Neural cell (in vitro differentiated cells): ENCODE results near the gene GALNT14. TPM values are rescaled to one million over a fixed set of nuclear protein-coding genes. Genes with fewer than 3 reads are reported as not detected.

Experiments
- H2AFZ ChIP-seq: fragments of 200-600, 300-800 bp; sonication (generic), shearing (Covaris generic); 2 replicates; pipeline ENCODE4 v1.6.0; 2014; ENCODE audit warnings: low read depth, mild to moderate bottlenecking, antibody characterized with exemption, low read length, moderate library complexity
- H3F3A ChIP-seq: fragments of 200-600 bp; shearing (Covaris generic); 2 replicates; pipeline ENCODE4 v1.6.1; 2016; ENCODE audit warnings: mild to moderate bottlenecking, moderate library complexity, mixed read lengths, antibody characterized with exemption, low read length; ENCODE audit not compliant: insufficient read depth, poor library complexity, severe bottlenecking
- H3K27ac ChIP-seq: fragments of 200-600, 300-800 bp; sonication (generic), shearing (Covaris generic); 2 replicates; pipeline ENCODE4 v1.5.1; 2014; ENCODE audit warnings: mild to moderate bottlenecking, low read length, moderate library complexity
- H3K27me3 ChIP-seq: fragments of 300-800, 200-600 bp; sonication (generic), shearing (Covaris generic); 2 replicates; pipeline ENCODE4 v1.6.0; 2014; ENCODE audit warnings: mild to moderate bottlenecking, low read depth, low read length, moderate library complexity; ENCODE audit not compliant: insufficient read depth
- H3K36me3 ChIP-seq: fragments of 300-800, 200-600 bp; sonication (generic), shearing (Covaris generic); 2 replicates; pipeline ENCODE4 v1.5.1; 2014; ENCODE audit warnings: mild to moderate bottlenecking, antibody characterized with exemption, low read length, moderate library complexity; ENCODE audit not compliant: insufficient read depth
- H3K4me2 ChIP-seq: fragments of 300-800, 200-600 bp; sonication (generic), shearing (Covaris generic); 2 replicates; pipeline ENCODE4 v1.6.0; 2014; ENCODE audit warnings: mild to moderate bottlenecking, low read length
- H3K4me3 ChIP-seq: fragments of 300-800, 200-600 bp; sonication (generic), shearing (Covaris generic); 2 replicates; pipeline ENCODE4 v1.5.1; 2014; ENCODE audit warnings: mild to moderate bottlenecking, low read length, moderate library complexity
- H3K79me2 ChIP-seq: fragments of 200-600 bp; shearing (Covaris generic); replicated peaks from 2 replicates; pipeline ENCODE4 v1.6.0; 2014; ENCODE audit warnings: mild to moderate bottlenecking, low read length, moderate library complexity; ENCODE audit not compliant: insufficient read depth
- H3K9ac ChIP-seq: fragments of 300-800, 200-600 bp; sonication (generic), shearing (Covaris generic); 2 replicates; pipeline ENCODE4 v1.6.1; 2016; ENCODE audit warnings: mild to moderate bottlenecking, low read length, mixed read lengths
- H3K9me2 ChIP-seq: fragments of 200-600 bp; shearing (Covaris generic); 2 replicates; pipeline ENCODE4 v1.6.1; 2016; ENCODE audit warnings: mild to moderate bottlenecking, low read length, mixed read lengths; ENCODE audit not compliant: insufficient read depth
- H3K9me3 ChIP-seq: fragments of 200-600, 300-800 bp; sonication (generic), shearing (Covaris generic); 2 replicates; pipeline ENCODE4 v1.6.1; 2016; ENCODE audit warnings: mild to moderate bottlenecking, mixed run types, low read length, moderate library complexity, mixed read lengths
- H4K20me1 ChIP-seq: fragments of 200-600 bp; shearing (Covaris generic); 2 replicates; pipeline ENCODE4 v1.6.1; 2016; ENCODE audit warnings: mild to moderate bottlenecking, mixed run types; ENCODE audit not compliant: insufficient read depth
- EP300 ChIP-seq: fragments of 450-650 bp; conservative IDR thresholded peaks from 2 replicates; pipeline ENCODE4 v1.6.1; 2014; ENCODE audit warnings: antibody characterized with exemption, mild to moderate bottlenecking, moderate library complexity; ENCODE audit not compliant: poor library complexity, severe bottlenecking
- EZH2 ChIP-seq: fragments of 200-600, 300-800 bp; shearing (Covaris generic), sonication (generic); IDR thresholded peaks from 2 replicates; pipeline ENCODE4 v1.6.1; 2014; ENCODE audit warnings: antibody characterized with exemption, low read length, borderline replicate concordance, mild to moderate bottlenecking; ENCODE audit not compliant: insufficient read depth, poor library complexity, severe bottlenecking
- MXI1 ChIP-seq: fragments of 450-650 bp; conservative IDR thresholded peaks from 2 replicates; pipeline ENCODE4 v1.6.1; 2014; ENCODE audit warnings: antibody characterized with exemption, mild to moderate bottlenecking; ENCODE audit not compliant: poor library complexity, severe bottlenecking
- POLR2AphosphoS5 ChIP-seq: IDR thresholded peaks from 2 replicates; pipeline ENCODE4 v1.6.1; 2012
- RAD21 ChIP-seq: fragments of 450-650 bp; conservative IDR thresholded peaks from 2 replicates; pipeline ENCODE4 v1.6.1; 2014; ENCODE audit warnings: antibody characterized with exemption, mild to moderate bottlenecking, moderate library complexity
- SMC3 ChIP-seq: fragments of 450-650 bp; conservative IDR thresholded peaks from 2 replicates; pipeline ENCODE4 v1.6.1; 2014; ENCODE audit warnings: antibody characterized with exemption, mild to moderate bottlenecking, moderate library complexity; ENCODE audit not compliant: poor library complexity
- TAF1 ChIP-seq: IDR thresholded peaks from 2 replicates; pipeline ENCODE4 v1.6.1; 2012; ENCODE audit warnings: low read depth
- polyA plus RNA-seq: library from polyadenylated mRNA; depleted of rRNA; stranded (reverse); fragments of >200 nt; gene quantifications from 2 replicates; pipeline ENCODE4 v1.2.3, GENCODE V29; 2014
- TF ChIP-seq, protein P1 (sequence below): IDR thresholded peaks from 2 replicates; pipeline ENCODE4 v1.6.1; 2012; ENCODE audit warnings: borderline replicate concordance
- TF ChIP-seq, protein P2 (sequence below): fragments of 450-650 bp; IDR thresholded peaks from 2 replicates; pipeline ENCODE4 v1.5.1; 2014; ENCODE audit warnings: antibody characterized with exemption, mild to moderate bottlenecking, moderate library complexity; ENCODE audit not compliant: poor library complexity, severe bottlenecking

Gene GALNT14
- polyA plus RNA-seq, 1 donor from 2014 or later = 15.9 TPM

DNA sequence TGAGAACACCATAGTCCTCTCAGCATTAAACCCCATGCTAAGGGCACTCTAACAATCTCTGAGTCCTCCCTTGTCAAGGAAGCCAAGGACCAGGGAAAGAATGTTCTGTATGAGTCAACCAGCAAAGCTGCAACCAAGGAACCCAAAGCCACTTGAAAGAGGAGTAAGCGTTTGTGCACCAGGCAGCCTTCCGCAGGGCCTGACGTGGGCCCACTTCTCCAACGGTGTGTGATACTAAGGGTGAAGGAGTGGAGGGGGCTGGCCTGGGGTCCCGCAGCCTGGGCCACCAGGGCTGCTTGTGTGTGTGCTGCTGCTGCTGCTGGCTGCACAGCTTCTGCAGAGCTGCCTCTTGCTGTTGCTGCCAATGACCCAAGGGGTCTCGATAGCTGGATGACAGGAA is 30.1 kb upstream of the GALNT14 start:
- Histone ChIP-seq H4K20me1 (no peaks in the 10 kb centered on the region), H3K9me2 (no peaks in the 10 kb centered on the region), H3K27me3 (no peaks in the 10 kb centered on the region), H3K4me3 (no peak overlapping the region), H3K9me3 (no peaks in the 10 kb centered on the region), H3K79me2 (no peaks in the 10 kb centered on the region), H3F3A (no peaks in the 10 kb centered on the region), H2AFZ (no peak overlapping the region), H3K27ac (no peak overlapping the region), H3K4me2 (no peak overlapping the region), H3K9ac (no peak overlapping the region), H3K36me3 (no peaks in the 10 kb centered on the region)
- TF ChIP-seq, protein P1, sequence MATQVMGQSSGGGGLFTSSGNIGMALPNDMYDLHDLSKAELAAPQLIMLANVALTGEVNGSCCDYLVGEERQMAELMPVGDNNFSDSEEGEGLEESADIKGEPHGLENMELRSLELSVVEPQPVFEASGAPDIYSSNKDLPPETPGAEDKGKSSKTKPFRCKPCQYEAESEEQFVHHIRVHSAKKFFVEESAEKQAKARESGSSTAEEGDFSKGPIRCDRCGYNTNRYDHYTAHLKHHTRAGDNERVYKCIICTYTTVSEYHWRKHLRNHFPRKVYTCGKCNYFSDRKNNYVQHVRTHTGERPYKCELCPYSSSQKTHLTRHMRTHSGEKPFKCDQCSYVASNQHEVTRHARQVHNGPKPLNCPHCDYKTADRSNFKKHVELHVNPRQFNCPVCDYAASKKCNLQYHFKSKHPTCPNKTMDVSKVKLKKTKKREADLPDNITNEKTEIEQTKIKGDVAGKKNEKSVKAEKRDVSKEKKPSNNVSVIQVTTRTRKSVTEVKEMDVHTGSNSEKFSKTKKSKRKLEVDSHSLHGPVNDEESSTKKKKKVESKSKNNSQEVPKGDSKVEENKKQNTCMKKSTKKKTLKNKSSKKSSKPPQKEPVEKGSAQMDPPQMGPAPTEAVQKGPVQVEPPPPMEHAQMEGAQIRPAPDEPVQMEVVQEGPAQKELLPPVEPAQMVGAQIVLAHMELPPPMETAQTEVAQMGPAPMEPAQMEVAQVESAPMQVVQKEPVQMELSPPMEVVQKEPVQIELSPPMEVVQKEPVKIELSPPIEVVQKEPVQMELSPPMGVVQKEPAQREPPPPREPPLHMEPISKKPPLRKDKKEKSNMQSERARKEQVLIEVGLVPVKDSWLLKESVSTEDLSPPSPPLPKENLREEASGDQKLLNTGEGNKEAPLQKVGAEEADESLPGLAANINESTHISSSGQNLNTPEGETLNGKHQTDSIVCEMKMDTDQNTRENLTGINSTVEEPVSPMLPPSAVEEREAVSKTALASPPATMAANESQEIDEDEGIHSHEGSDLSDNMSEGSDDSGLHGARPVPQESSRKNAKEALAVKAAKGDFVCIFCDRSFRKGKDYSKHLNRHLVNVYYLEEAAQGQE = no peak
- no peak for TF ChIP-seq EP300
- no peak for TF ChIP-seq TAF1
- TF ChIP-seq RAD21 = no peak
- TF ChIP-seq, protein P2, sequence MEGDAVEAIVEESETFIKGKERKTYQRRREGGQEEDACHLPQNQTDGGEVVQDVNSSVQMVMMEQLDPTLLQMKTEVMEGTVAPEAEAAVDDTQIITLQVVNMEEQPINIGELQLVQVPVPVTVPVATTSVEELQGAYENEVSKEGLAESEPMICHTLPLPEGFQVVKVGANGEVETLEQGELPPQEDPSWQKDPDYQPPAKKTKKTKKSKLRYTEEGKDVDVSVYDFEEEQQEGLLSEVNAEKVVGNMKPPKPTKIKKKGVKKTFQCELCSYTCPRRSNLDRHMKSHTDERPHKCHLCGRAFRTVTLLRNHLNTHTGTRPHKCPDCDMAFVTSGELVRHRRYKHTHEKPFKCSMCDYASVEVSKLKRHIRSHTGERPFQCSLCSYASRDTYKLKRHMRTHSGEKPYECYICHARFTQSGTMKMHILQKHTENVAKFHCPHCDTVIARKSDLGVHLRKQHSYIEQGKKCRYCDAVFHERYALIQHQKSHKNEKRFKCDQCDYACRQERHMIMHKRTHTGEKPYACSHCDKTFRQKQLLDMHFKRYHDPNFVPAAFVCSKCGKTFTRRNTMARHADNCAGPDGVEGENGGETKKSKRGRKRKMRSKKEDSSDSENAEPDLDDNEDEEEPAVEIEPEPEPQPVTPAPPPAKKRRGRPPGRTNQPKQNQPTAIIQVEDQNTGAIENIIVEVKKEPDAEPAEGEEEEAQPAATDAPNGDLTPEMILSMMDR = no peak
- no peak for TF ChIP-seq SMC3

DNA sequence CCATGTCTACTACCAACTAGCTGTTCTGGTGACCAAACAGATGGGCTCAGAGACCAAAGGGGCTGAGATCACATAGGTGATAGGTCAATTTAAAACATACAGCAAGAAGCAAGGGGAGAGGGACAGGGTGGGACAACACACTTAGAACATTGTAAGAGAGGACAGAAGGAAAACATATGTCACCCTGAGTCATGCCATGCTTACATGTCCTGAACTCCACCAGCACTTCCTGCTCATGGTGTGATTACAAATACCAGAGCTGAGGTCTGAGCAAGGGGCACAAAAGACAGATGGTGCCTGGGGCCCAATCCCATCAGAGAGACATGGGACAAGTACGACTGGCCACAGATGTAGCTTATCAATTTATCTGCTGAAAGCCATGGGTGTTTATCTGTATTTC is 28.7 kb upstream of the GALNT14 start:
- TF ChIP-seq RAD21 = no peak
- TF ChIP-seq TAF1 = no peak
- no peak for TF ChIP-seq EP300
- TF ChIP-seq POLR2AphosphoS5 = no peak
- TF ChIP-seq SMC3 = no peak
- no peak for TF ChIP-seq EZH2
- TF ChIP-seq, protein P1 = no peak
- no peak for TF ChIP-seq MXI1
- TF ChIP-seq, protein P2 = no peak
- Histone ChIP-seq H3K9ac (no peak overlapping the region), H3K4me2 (no peak overlapping the region), H3K36me3 (no peaks in the 10 kb centered on the region), H3F3A (no peaks in the 10 kb centered on the region), H4K20me1 (no peaks in the 10 kb centered on the region), H3K4me3 (no peak overlapping the region), H2AFZ (no peak overlapping the region), H3K9me2 (no peaks in the 10 kb centered on the region), H3K27me3 (no peaks in the 10 kb centered on the region), H3K9me3 (no peaks in the 10 kb centered on the region), H3K27ac (no peak overlapping the region), H3K79me2 (no peaks in the 10 kb centered on the region)
